MCF 10A (cell line): ENCODE measurements around the gene USO1. TPM values are rescaled to one million over a fixed set of nuclear protein-coding genes. Genes with fewer than 3 reads are reported as not detected.

Experiments
- BruUV-seq: library from RNA; stranded (reverse); fragments of 400-500 nt; replicated peaks from 2 replicates; lab custom pipeline; 2021; lab: Mats Ljungman, UMichigan
- CTCF ChIA-PET: fragments of 300-600 bp; sonication (Branson Sonifier 250); formaldehyde crosslinking; extraction: SDS; loops from one replicate; lab custom pipeline; 2021; ENCODE audit warnings: antibody characterized with exemption, inconsistent platforms; lab: Yijun Ruan, JAX
- POLR2A ChIA-PET: fragments of 300-600, 350-650 bp; sonication (Branson Sonifier 250); formaldehyde crosslinking; extraction: SDS; loops from one replicate; lab custom pipeline; 2020; ENCODE audit warnings: antibody characterized with exemption, inconsistent platforms; lab: Yijun Ruan, JAX
- DNase-seq: peaks from one replicate; pipeline ENCODE4 v3.0.0-alpha.2; 2018; ENCODE audit not compliant: unreplicated experiment
- H3K27ac Mint-ChIP-seq: one replicate; pipeline ENCODE4 v1.8.0; 2022; ENCODE audit warnings: mild to moderate bottlenecking, low read depth, mixed read lengths; ENCODE audit not compliant: unreplicated experiment
- H3K27me3 Mint-ChIP-seq: one replicate; pipeline ENCODE4 v1.8.0; 2022; ENCODE audit warnings: mixed read lengths; ENCODE audit not compliant: insufficient read depth, unreplicated experiment
- H3K36me3 Mint-ChIP-seq: one replicate; pipeline ENCODE4 v1.8.0; 2022; ENCODE audit warnings: mild to moderate bottlenecking, moderate library complexity, mixed read lengths; ENCODE audit not compliant: insufficient read depth, unreplicated experiment
- H3K4me1 Mint-ChIP-seq: one replicate; pipeline ENCODE4 v1.8.0; 2022; ENCODE audit warnings: mixed read lengths; ENCODE audit not compliant: insufficient read depth, unreplicated experiment
- H3K4me3 Mint-ChIP-seq: one replicate; pipeline ENCODE4 v1.8.0; 2022; ENCODE audit warnings: mild to moderate bottlenecking, moderate library complexity, mixed read lengths; ENCODE audit not compliant: unreplicated experiment
- H3K9me3 Mint-ChIP-seq: one replicate; pipeline ENCODE4 v1.8.0; 2022; ENCODE audit warnings: mixed read lengths; ENCODE audit not compliant: unreplicated experiment
- CTCF ChIP-seq: fragments of 200-600 bp; IDR thresholded peaks from one replicate; pipeline ENCODE4 v1.8.0; 2022; ENCODE audit warnings: antibody characterized with exemption, mild to moderate bottlenecking; ENCODE audit not compliant: unreplicated experiment
- intact Hi-C: fragments of 100-400 bp; cut with micrococcal nuclease; formaldehyde crosslinking; loops from 2 replicates; pipeline ENCODE4 v1.14.1; 2022
- total RNA-seq: library from RNA; stranded (reverse); gene quantifications from 2 replicates; pipeline ENCODE4 v1.2.3, GENCODE V29; 2022

USO1 gene
- total RNA-seq, 1 experiment from 2014 or later = 105 TPM

GRCh38 chr4:75777589-75777988 is 53.2 kb downstream of the USO1 start:
- no peak overlapping the region for H3K27ac Mint-ChIP-seq
- no peak for DNase-seq
- H3K4me1 Mint-ChIP-seq = peaks cover 5% of the 10 kb centered on the region
- intact Hi-C loops = no loop called here
- H3K9me3 Mint-ChIP-seq = peaks cover 7% of the 10 kb centered on the region
- H3K4me3 Mint-ChIP-seq = no peak overlapping the region
- ChIA-PET CTCF (no interaction called here), POLR2A (no interaction called here)
- BruUV-seq = no TSS peak
- H3K27me3 Mint-ChIP-seq = no peaks in the 10 kb centered on the region
- H3K36me3 Mint-ChIP-seq = peaks cover 62% of the 10 kb centered on the region
- TF ChIP-seq CTCF = no peak

- intact Hi-C loops = no loop called here
- H3K9me3 Mint-ChIP-seq = peaks cover 7% of the 10 kb centered on the region
- H3K36me3 Mint-ChIP-seq = peaks cover 73% of the 10 kb centered on the region
- H3K27ac Mint-ChIP-seq = no peak overlapping the region
- no peaks in the 10 kb centered on the region for H3K27me3 Mint-ChIP-seq
- CTCF ChIA-PET = interaction anchor here (0.6 kb wide), 1 partner anchor 46 kb away, joined by 3 read pairs; no protein-coding TSS in a partner anchor
- BruUV-seq = no TSS peak
- no peak for DNase-seq
- no peak overlapping the region for H3K4me3 Mint-ChIP-seq
- POLR2A ChIA-PET = interaction anchor here (0.7 to 1.9 kb wide), 2 partner anchors 12 to 55 kb away, joined by 5 to 6 read pairs; partner anchors contain the start of gene USO1
- no peak for TF ChIP-seq CTCF
- peaks cover 5% of the 10 kb centered on the region for H3K4me1 Mint-ChIP-seq
Measured at GRCh38 chr4:75779105-75779757, 54.9 kb downstream of the USO1 start.

- Mint-ChIP-seq H3K36me3 (peaks cover 73% of the 10 kb centered on the region), H3K4me1 (peaks cover 5% of the 10 kb centered on the region), H3K27ac (no peak overlapping the region), H3K4me3 (no peak overlapping the region), H3K9me3 (peaks cover 2% of the 10 kb centered on the region), H3K27me3 (no peaks in the 10 kb centered on the region)
- DNase-seq = no peak
- intact Hi-C loops = no loop called here
- BruUV-seq = no TSS peak
- TF ChIP-seq CTCF = no peak
- POLR2A ChIA-PET = interaction anchor here (0.6 kb wide), 1 partner anchor 151 kb away, joined by 3 read pairs; no protein-coding TSS in a partner anchor
- CTCF ChIA-PET = interaction anchor here (1.0 kb wide), 1 partner anchor 114 kb away, joined by 4 read pairs; no protein-coding TSS in a partner anchor
Measured at GRCh38 chr4:75781305-75781704, 56.9 kb downstream of the USO1 start.

GRCh38 chr4:75786526-75786925 is 62.1 kb downstream of the USO1 start:
- Mint-ChIP-seq H3K4me3 (no peak overlapping the region), H3K9me3 (no peaks in the 10 kb centered on the region), H3K36me3 (peaks cover 89% of the 10 kb centered on the region), H3K27me3 (no peaks in the 10 kb centered on the region), H3K4me1 (peaks cover 5% of the 10 kb centered on the region), H3K27ac (no peak overlapping the region)
- intact Hi-C loops = no loop called here
- ChIA-PET POLR2A (interaction anchor here (0.6 kb wide), 1 partner anchor 113 kb away, joined by 3 read pairs; no protein-coding TSS in a partner anchor), CTCF (no interaction called here)
- no peak for TF ChIP-seq CTCF
- no TSS peak for BruUV-seq
- DNase-seq = no peak
